ENCODE measurements around the gene RSF1. TPM values are rescaled to one million over a fixed set of nuclear protein-coding genes. Genes with fewer than 3 reads are reported as not detected.
A peak's percentile ranks its signal among the peaks of the same experiment; 100 is the strongest.

RSF1 gene
- polyA plus RNA-seq, 3 donors from 2014 or later = 16.4 to 50.2 (median 37.0) TPM

- H3K27ac Mint-ChIP-seq = peak overlapping the region; percentile 43 to 86 (median 62)
- H3K27me3 Mint-ChIP-seq (ENCODE audit: low read depth in 3 of 3) = peaks cover 0 to 3% (median 2%) of the 10 kb centered on the region in 3 donors
- H3K4me3 Mint-ChIP-seq = no peak overlapping the region
- H3K9me3 Mint-ChIP-seq = no peaks in the 10 kb centered on the region
- DNase-seq = no peak
- H3K36me3 Mint-ChIP-seq = peaks cover 0 to 20% (median 8%) of the 10 kb centered on the region in 3 donors
- peaks cover 86 to 95% of the 10 kb centered on the region in 2 donors for H3K4me1 Mint-ChIP-seq
Measured at GRCh38 chr11:77789731-77790476, 30.6 kb downstream of the RSF1 start.

- peaks cover 87 to 95% of the 10 kb centered on the region in 2 donors for H3K4me1 Mint-ChIP-seq
- peak overlapping the region in 3 of 5 donors; percentile 1 to 71 (median 9) for H3K4me3 Mint-ChIP-seq
- H3K9me3 Mint-ChIP-seq = no peaks in the 10 kb centered on the region
- peaks cover 0 to 3% (median 2%) of the 10 kb centered on the region in 3 donors for H3K27me3 Mint-ChIP-seq (ENCODE audit: low read depth in 3 of 3)
- peak overlapping the region; percentile 43 to 86 (median 82) for H3K27ac Mint-ChIP-seq
- H3K36me3 Mint-ChIP-seq = peaks cover 0 to 20% (median 8%) of the 10 kb centered on the region in 3 donors
- DNase-seq = no peak
Measured at GRCh38 chr11:77789061-77789730, 31.3 kb downstream of the RSF1 start.

GRCh38 chr11:77784572-77784971 lies 36.0 kb downstream of the RSF1 start:
- Mint-ChIP-seq H3K36me3 (no peaks in the 10 kb centered on the region), H3K27me3 (ENCODE audit: low read depth in 3 of 3) (peaks cover 0 to 3% (median 0%) of the 10 kb centered on the region in 3 donors), H3K27ac (no peak overlapping the region), H3K9me3 (no peaks in the 10 kb centered on the region), H3K4me1 (peaks cover 58 to 83% of the 10 kb centered on the region in 2 donors), H3K4me3 (no peak overlapping the region)
- no peak for DNase-seq

- no peaks in the 10 kb centered on the region for H3K9me3 Mint-ChIP-seq
- no peak for DNase-seq
- H3K27ac Mint-ChIP-seq = peak overlapping the region in 1 of 6 donors; percentile 1
- H3K27me3 Mint-ChIP-seq (ENCODE audit: low read depth in 3 of 3) = peaks cover 0 to 2% (median 0%) of the 10 kb centered on the region in 3 donors
- no peak overlapping the region for H3K4me3 Mint-ChIP-seq
- no peaks in the 10 kb centered on the region for H3K36me3 Mint-ChIP-seq
- peaks cover 48 to 78% of the 10 kb centered on the region in 2 donors for H3K4me1 Mint-ChIP-seq
Measured at GRCh38 chr11:77783025-77783424, 37.5 kb downstream of the RSF1 start.

- no peaks in the 10 kb centered on the region for H3K9me3 Mint-ChIP-seq
- no peak overlapping the region for H3K4me3 Mint-ChIP-seq
- peaks cover 0 to 2% (median 0%) of the 10 kb centered on the region in 3 donors for H3K27me3 Mint-ChIP-seq (ENCODE audit: low read depth in 3 of 3)
- H3K27ac Mint-ChIP-seq = peak overlapping the region in 2 of 6 donors; percentile 16 to 45
- no peaks in the 10 kb centered on the region for H3K36me3 Mint-ChIP-seq
- DNase-seq = no peak
- H3K4me1 Mint-ChIP-seq = peaks cover 39 to 66% of the 10 kb centered on the region in 2 donors
Measured at GRCh38 chr11:77779935-77780334, 40.6 kb downstream of the RSF1 start.

GRCh38 chr11:77778549-77778948 lies 42.0 kb downstream of the RSF1 start:
- H3K4me1 Mint-ChIP-seq = peaks cover 37 to 60% of the 10 kb centered on the region in 2 donors
- H3K36me3 Mint-ChIP-seq = no peaks in the 10 kb centered on the region
- no peak overlapping the region for H3K4me3 Mint-ChIP-seq
- no peak for DNase-seq
- H3K9me3 Mint-ChIP-seq = no peaks in the 10 kb centered on the region
- H3K27me3 Mint-ChIP-seq (ENCODE audit: low read depth in 3 of 3) = peaks cover 0 to 2% (median 0%) of the 10 kb centered on the region in 3 donors
- H3K27ac Mint-ChIP-seq = peak overlapping the region in 4 of 6 donors; percentile 10 to 70 (median 53)

GRCh38 chr11:77778118-77778517 lies 42.4 kb downstream of the RSF1 start:
- Mint-ChIP-seq H3K27me3 (ENCODE audit: low read depth in 3 of 3) (peaks cover 0 to 2% (median 0%) of the 10 kb centered on the region in 3 donors), H3K4me1 (peaks cover 39 to 61% of the 10 kb centered on the region in 2 donors), H3K4me3 (no peak overlapping the region), H3K36me3 (no peaks in the 10 kb centered on the region), H3K9me3 (no peaks in the 10 kb centered on the region), H3K27ac (peak overlapping the region in 2 of 6 donors; percentile 10 to 54)
- DNase-seq = no peak

- no peak overlapping the region for H3K27ac Mint-ChIP-seq
- H3K4me3 Mint-ChIP-seq = no peak overlapping the region
- peaks cover 0 to 2% (median 0%) of the 10 kb centered on the region in 3 donors for H3K27me3 Mint-ChIP-seq (ENCODE audit: low read depth in 3 of 3)
- peaks cover 48 to 64% of the 10 kb centered on the region in 2 donors for H3K4me1 Mint-ChIP-seq
- no peaks in the 10 kb centered on the region for H3K9me3 Mint-ChIP-seq
- DNase-seq = peak in 2 of 3 donors; percentile 3 to 17
- H3K36me3 Mint-ChIP-seq = no peaks in the 10 kb centered on the region
Measured at GRCh38 chr11:77776455-77776854, 44.1 kb downstream of the RSF1 start.

- Mint-ChIP-seq H3K4me3 (no peak overlapping the region), H3K9me3 (no peaks in the 10 kb centered on the region), H3K36me3 (no peaks in the 10 kb centered on the region), H3K4me1 (peaks cover 51 to 67% of the 10 kb centered on the region in 2 donors), H3K27me3 (ENCODE audit: low read depth in 3 of 3) (peaks cover 0 to 2% (median 0%) of the 10 kb centered on the region in 3 donors), H3K27ac (peak overlapping the region in 1 of 6 donors; percentile 29)
- no peak for DNase-seq
Measured at GRCh38 chr11:77775936-77776335, 44.6 kb downstream of the RSF1 start.

GRCh38 chr11:77771135-77771534 lies 49.4 kb downstream of the RSF1 start:
- Mint-ChIP-seq H3K4me1 (peaks cover 61 to 76% of the 10 kb centered on the region in 2 donors), H3K27ac (peak overlapping the region; percentile 5 to 72 (median 28)), H3K9me3 (no peaks in the 10 kb centered on the region), H3K4me3 (peak overlapping the region in 4 of 5 donors; percentile 21 to 57 (median 34)), H3K27me3 (ENCODE audit: low read depth in 3 of 3) (no peaks in the 10 kb centered on the region), H3K36me3 (no peaks in the 10 kb centered on the region)
- no peak for DNase-seq

- H3K36me3 Mint-ChIP-seq = no peaks in the 10 kb centered on the region
- H3K4me3 Mint-ChIP-seq = peak overlapping the region in 4 of 5 donors; percentile 21 to 57 (median 34)
- H3K27ac Mint-ChIP-seq = peak overlapping the region; percentile 5 to 72 (median 25)
Measured at GRCh38 chr11:77770629-77771028, 49.9 kb downstream of the RSF1 start.

GRCh38 chr11:77762426-77762825 lies 58.1 kb downstream of the RSF1 start:
- peaks cover 0 to 4% (median 0%) of the 10 kb centered on the region in 3 donors for H3K27me3 Mint-ChIP-seq (ENCODE audit: low read depth in 3 of 3)
- DNase-seq = no peak
- H3K27ac Mint-ChIP-seq = peak overlapping the region in 1 of 6 donors; percentile 20
- H3K36me3 Mint-ChIP-seq = peaks cover 0 to 9% (median 8%) of the 10 kb centered on the region in 3 donors
- H3K4me1 Mint-ChIP-seq = peaks cover 21 to 63% of the 10 kb centered on the region in 2 donors
- H3K9me3 Mint-ChIP-seq = no peaks in the 10 kb centered on the region
- H3K4me3 Mint-ChIP-seq = no peak overlapping the region

More at GRCh38 chr11:77770629-77771028, 49.9 kb downstream of the RSF1 start:
- peaks cover 61 to 75% of the 10 kb centered on the region in 2 donors for H3K4me1 Mint-ChIP-seq
- H3K27me3 Mint-ChIP-seq (ENCODE audit: low read depth in 3 of 3) = no peaks in the 10 kb centered on the region
- no peak for DNase-seq
- H3K9me3 Mint-ChIP-seq = no peaks in the 10 kb centered on the region

GRCh38 chr11:77761491-77761890 lies 59.0 kb downstream of the RSF1 start:
- Mint-ChIP-seq H3K27me3 (ENCODE audit: low read depth in 3 of 3) (peaks cover 0 to 4% (median 0%) of the 10 kb centered on the region in 3 donors), H3K36me3 (peaks cover 0 to 13% (median 9%) of the 10 kb centered on the region in 3 donors), H3K4me3 (no peak overlapping the region), H3K4me1 (peaks cover 17 to 63% of the 10 kb centered on the region in 2 donors), H3K9me3 (no peaks in the 10 kb centered on the region), H3K27ac (no peak overlapping the region)
- DNase-seq = no peak

GRCh38 chr11:77758331-77758730 lies 62.2 kb downstream of the RSF1 start:
- Mint-ChIP-seq H3K27me3 (ENCODE audit: low read depth in 3 of 3) (no peaks in the 10 kb centered on the region), H3K4me3 (no peak overlapping the region), H3K4me1 (peaks cover 20 to 52% of the 10 kb centered on the region in 2 donors), H3K9me3 (no peaks in the 10 kb centered on the region), H3K36me3 (peaks cover 6 to 13% (median 12%) of the 10 kb centered on the region in 3 donors), H3K27ac (peak overlapping the region in 2 of 6 donors; percentile 5 to 31)
- DNase-seq = no peak

Data from immature natural killer cell (primary cell).